ENCODE measurements around the gene GMPPA.

Gene GMPPA

GRCh38 chr2:219506802-219507526 lies 8.3 kb downstream of the GMPPA start:
- DNase-seq (ENCODE audit: low read depth): no peak

- DNase-seq (ENCODE audit: low read depth): no peak
These were observed 9.1 kb downstream of the GMPPA start for GRCh38 chr2:219507581-219508443.

GRCh38 chr2:219508444-219508734 lies 9.7 kb downstream of the GMPPA start:
- no peak for DNase-seq (ENCODE audit: low read depth)

GRCh38 chr2:219508971-219509779 lies 10.5 kb downstream of the GMPPA start:
- no peak for DNase-seq (ENCODE audit: low read depth)

GRCh38 chr2:219509780-219510511 lies 11.3 kb downstream of the GMPPA start:
- peak; percentile 33 for DNase-seq (ENCODE audit: low read depth)

GRCh38 chr2:219510512-219511135 lies 11.9 kb downstream of the GMPPA start:
- no peak for DNase-seq (ENCODE audit: low read depth)

GRCh38 chr2:219511547-219512325 lies 13.0 kb downstream of the GMPPA start:
- no peak for DNase-seq (ENCODE audit: low read depth)

- DNase-seq (ENCODE audit: low read depth): no peak
These were observed 14.0 kb downstream of the GMPPA start for GRCh38 chr2:219512524-219513216.

- DNase-seq (ENCODE audit: low read depth): no peak
These were observed 15.1 kb downstream of the GMPPA start for GRCh38 chr2:219513787-219514186.

GRCh38 chr2:219514196-219514761 lies 15.6 kb downstream of the GMPPA start, which contains the start of gene ASIC4:
Gene ASIC4, plus strand, starts transcription at chr2:219514482. Its CDS starts 243 bp downstream, at chr2:219514725.
- DNase-seq (ENCODE audit: low read depth): no peak

- no peak for DNase-seq (ENCODE audit: low read depth)
These were observed 16.1 kb downstream of the GMPPA start for GRCh38 chr2:219514836-219515235.

- no peak for DNase-seq (ENCODE audit: low read depth)
These were observed 17.4 kb downstream of the GMPPA start for GRCh38 chr2:219515874-219516629.

GRCh38 chr2:219516888-219517287 lies 18.2 kb downstream of the GMPPA start:
- DNase-seq (ENCODE audit: low read depth): no peak

- no peak for DNase-seq (ENCODE audit: low read depth)
These were observed 19.5 kb downstream of the GMPPA start for GRCh38 chr2:219517954-219518778.

- DNase-seq (ENCODE audit: low read depth): no peak
These were observed 20.8 kb downstream of the GMPPA start for GRCh38 chr2:219519526-219519916.

- DNase-seq (ENCODE audit: low read depth): no peak
These were observed 21.4 kb downstream of the GMPPA start for GRCh38 chr2:219520079-219520478.

- no peak for DNase-seq (ENCODE audit: low read depth)
These were observed 22.6 kb downstream of the GMPPA start for GRCh38 chr2:219521066-219521880.
